HEK293T (cell line): ENCODE measurements around the gene B3GNT5.

Experiments
- ELF4 ChIP-seq: fragments of 450-650 bp; IDR thresholded peaks from 2 replicates; pipeline ENCODE4 v1.6.1; 2017; ENCODE audit warnings: antibody characterized with exemption
- FOXA1 ChIP-seq: fragments of 450-650 bp; IDR thresholded peaks from 2 replicates; pipeline ENCODE4 v1.6.1; 2016; ENCODE audit warnings: mild to moderate bottlenecking
- FOXK2 ChIP-seq: fragments of 450-650 bp; IDR thresholded peaks from 2 replicates; pipeline ENCODE4 v1.6.1; 2016; ENCODE audit warnings: mild to moderate bottlenecking
- FOXM1 ChIP-seq: fragments of 450-650 bp; IDR thresholded peaks from 2 replicates; pipeline ENCODE4 v1.6.1; 2017; ENCODE audit warnings: mild to moderate bottlenecking, borderline replicate concordance
- HDGF ChIP-seq: fragments of 450-650 bp; IDR thresholded peaks from 2 replicates; pipeline ENCODE4 v1.6.1; 2017; ENCODE audit warnings: antibody characterized with exemption, borderline replicate concordance
- NFRKB ChIP-seq: fragments of 450-650 bp; IDR thresholded peaks from 2 replicates; pipeline ENCODE4 v1.6.1; 2016; ENCODE audit warnings: mild to moderate bottlenecking, moderate library complexity
- SP1 ChIP-seq: fragments of 450-650 bp; IDR thresholded peaks from 2 replicates; pipeline ENCODE4 v1.6.1; 2017
- TARDBP ChIP-seq: fragments of 450-650 bp; IDR thresholded peaks from 2 replicates; pipeline ENCODE4 v1.6.1; 2016
- ZNF384 ChIP-seq: fragments of 450-650 bp; IDR thresholded peaks from 2 replicates; pipeline ENCODE4 v1.6.1; 2016
- TF ChIP-seq, protein P1 (sequence below): fragments of 450-650 bp; IDR thresholded peaks from 2 replicates; pipeline ENCODE4 v1.6.1; 2016

DNA sequence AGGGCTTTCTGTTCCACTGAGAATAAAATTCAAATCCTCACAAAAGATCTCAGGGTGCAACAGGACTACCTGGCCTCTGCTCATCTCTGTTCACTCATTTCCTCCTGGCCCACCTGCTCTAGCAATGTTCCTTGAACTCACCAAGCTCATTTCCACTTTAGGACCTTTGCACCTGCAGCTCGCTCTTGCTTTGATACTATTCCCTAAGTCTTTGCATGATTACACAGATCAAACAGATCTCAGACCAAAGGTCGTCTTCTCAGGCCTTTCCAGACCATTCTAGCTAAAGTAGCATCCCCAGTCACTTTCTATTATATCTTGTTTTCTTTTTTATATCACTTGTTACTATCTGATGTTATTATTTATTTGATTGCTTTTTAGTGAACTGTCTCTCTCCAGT, 54.7 kb downstream of the B3GNT5 start:
- TF ChIP-seq, protein P1, sequence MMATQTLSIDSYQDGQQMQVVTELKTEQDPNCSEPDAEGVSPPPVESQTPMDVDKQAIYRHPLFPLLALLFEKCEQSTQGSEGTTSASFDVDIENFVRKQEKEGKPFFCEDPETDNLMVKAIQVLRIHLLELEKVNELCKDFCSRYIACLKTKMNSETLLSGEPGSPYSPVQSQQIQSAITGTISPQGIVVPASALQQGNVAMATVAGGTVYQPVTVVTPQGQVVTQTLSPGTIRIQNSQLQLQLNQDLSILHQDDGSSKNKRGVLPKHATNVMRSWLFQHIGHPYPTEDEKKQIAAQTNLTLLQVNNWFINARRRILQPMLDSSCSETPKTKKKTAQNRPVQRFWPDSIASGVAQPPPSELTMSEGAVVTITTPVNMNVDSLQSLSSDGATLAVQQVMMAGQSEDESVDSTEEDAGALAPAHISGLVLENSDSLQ: no peak
- TF ChIP-seq NFRKB: no peak
- TF ChIP-seq SP1: no peak
- no peak for TF ChIP-seq ZNF384
- TF ChIP-seq HDGF: no peak
- TF ChIP-seq FOXA1: no peak
- no peak for TF ChIP-seq FOXK2
- TF ChIP-seq ELF4: no peak
- TF ChIP-seq FOXM1: no peak
- no peak for TF ChIP-seq TARDBP
